ENCODE measurements around the gene RNU6-7. TPM values are rescaled to one million over a fixed set of nuclear protein-coding genes. Genes with fewer than 3 reads are reported as not detected.

Gene RNU6-7
- total RNA-seq, 1 donor from 2014 or later: not detected

- no peak for DNase-seq (ENCODE audit: low read depth)
- TF ChIP-seq, protein P1, sequence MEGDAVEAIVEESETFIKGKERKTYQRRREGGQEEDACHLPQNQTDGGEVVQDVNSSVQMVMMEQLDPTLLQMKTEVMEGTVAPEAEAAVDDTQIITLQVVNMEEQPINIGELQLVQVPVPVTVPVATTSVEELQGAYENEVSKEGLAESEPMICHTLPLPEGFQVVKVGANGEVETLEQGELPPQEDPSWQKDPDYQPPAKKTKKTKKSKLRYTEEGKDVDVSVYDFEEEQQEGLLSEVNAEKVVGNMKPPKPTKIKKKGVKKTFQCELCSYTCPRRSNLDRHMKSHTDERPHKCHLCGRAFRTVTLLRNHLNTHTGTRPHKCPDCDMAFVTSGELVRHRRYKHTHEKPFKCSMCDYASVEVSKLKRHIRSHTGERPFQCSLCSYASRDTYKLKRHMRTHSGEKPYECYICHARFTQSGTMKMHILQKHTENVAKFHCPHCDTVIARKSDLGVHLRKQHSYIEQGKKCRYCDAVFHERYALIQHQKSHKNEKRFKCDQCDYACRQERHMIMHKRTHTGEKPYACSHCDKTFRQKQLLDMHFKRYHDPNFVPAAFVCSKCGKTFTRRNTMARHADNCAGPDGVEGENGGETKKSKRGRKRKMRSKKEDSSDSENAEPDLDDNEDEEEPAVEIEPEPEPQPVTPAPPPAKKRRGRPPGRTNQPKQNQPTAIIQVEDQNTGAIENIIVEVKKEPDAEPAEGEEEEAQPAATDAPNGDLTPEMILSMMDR (IDR thresholded peaks at IDR 0.05; ENCODE audit: insufficient read depth, low read length, poor library complexity, severe bottlenecking): no peak
- Histone ChIP-seq H3K27me3 (ENCODE audit: control insufficient read depth, insufficient read depth, low read length) (no peaks in the 10 kb centered on the region), H3K4me3 (ENCODE audit: low read depth, low read length) (no peak overlapping the region), H3K36me3 (ENCODE audit: control insufficient read depth, insufficient read depth, low read length) (no peaks in the 10 kb centered on the region)
Measured at GRCh38 chr14:32183151-32184058, 18.4 kb upstream of the RNU6-7 start.

- no peak for DNase-seq (ENCODE audit: low read depth)
- no peaks in the 10 kb centered on the region for H3K27me3 ChIP-seq (ENCODE audit: control insufficient read depth, insufficient read depth, low read length)
- H3K36me3 ChIP-seq (ENCODE audit: control insufficient read depth, insufficient read depth, low read length): no peaks in the 10 kb centered on the region
- no peak overlapping the region for H3K4me3 ChIP-seq (ENCODE audit: low read depth, low read length)
- TF ChIP-seq, protein P1 (IDR thresholded peaks at IDR 0.05; ENCODE audit: insufficient read depth, low read length, poor library complexity, severe bottlenecking): no peak
Measured at GRCh38 chr14:32185097-32185496, 16.7 kb upstream of the RNU6-7 start.

- H3K27me3 ChIP-seq (ENCODE audit: control insufficient read depth, insufficient read depth, low read length): no peaks in the 10 kb centered on the region
- TF ChIP-seq, protein P1 (IDR thresholded peaks at IDR 0.05; ENCODE audit: insufficient read depth, low read length, poor library complexity, severe bottlenecking): no peak
Measured at GRCh38 chr14:32186248-32186647, 15.6 kb upstream of the RNU6-7 start.

DNA sequence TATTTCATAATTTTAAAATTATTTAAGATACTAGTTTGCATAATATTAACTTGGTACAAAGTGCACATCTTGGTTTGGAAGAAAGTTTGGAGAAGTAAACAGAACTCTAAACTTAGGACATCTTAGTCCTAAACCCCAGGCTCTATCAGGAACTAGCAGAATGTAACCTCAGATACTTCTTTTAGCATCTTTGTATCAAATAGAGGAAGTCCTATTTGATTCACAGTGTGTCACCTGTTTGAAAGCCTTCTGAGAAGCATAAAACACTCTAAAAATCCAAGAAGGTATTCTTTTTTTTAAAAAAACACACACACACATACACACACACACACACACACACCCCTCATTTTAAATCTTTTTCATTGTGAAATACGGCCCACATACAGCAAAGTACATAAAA, 12.0 kb upstream of the RNU6-7 start:
- TF ChIP-seq, protein P1 (IDR thresholded peaks at IDR 0.05; ENCODE audit: insufficient read depth, low read length, poor library complexity, severe bottlenecking): no peak
- Histone ChIP-seq H3K36me3 (ENCODE audit: control insufficient read depth, insufficient read depth, low read length) (no peaks in the 10 kb centered on the region), H3K27me3 (ENCODE audit: control insufficient read depth, insufficient read depth, low read length) (no peaks in the 10 kb centered on the region), H3K4me3 (ENCODE audit: low read depth, low read length) (no peak overlapping the region)
- DNase-seq (ENCODE audit: low read depth): no peak

More at GRCh38 chr14:32186248-32186647, 15.6 kb upstream of the RNU6-7 start:
- Histone ChIP-seq H3K36me3 (ENCODE audit: control insufficient read depth, insufficient read depth, low read length) (no peaks in the 10 kb centered on the region), H3K4me3 (ENCODE audit: low read depth, low read length) (no peak overlapping the region)
- DNase-seq (ENCODE audit: low read depth): no peak

DNA sequence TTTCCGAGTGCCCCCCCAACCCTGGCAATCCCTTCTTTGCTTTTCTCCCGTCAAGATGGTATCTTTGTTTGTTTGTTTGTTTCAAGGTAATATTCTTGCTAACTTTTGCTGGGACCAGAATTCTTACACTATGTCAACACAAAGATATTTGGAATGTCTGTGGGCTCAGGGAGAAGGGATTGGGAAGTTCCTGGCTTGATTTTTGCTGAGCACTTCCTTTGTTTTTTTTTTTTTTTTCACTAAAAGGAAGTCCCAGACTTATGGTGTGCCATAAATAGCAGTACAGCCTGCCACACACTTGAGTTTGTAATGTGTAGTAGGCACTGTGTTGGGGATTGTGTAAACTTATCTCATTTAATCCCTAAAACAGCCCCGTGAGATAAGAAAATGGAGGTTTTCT, 11.2 kb upstream of the RNU6-7 start:
- H3K36me3 ChIP-seq (ENCODE audit: control insufficient read depth, insufficient read depth, low read length): no peaks in the 10 kb centered on the region
- TF ChIP-seq, protein P1 (IDR thresholded peaks at IDR 0.05; ENCODE audit: insufficient read depth, low read length, poor library complexity, severe bottlenecking): no peak
- H3K27me3 ChIP-seq (ENCODE audit: control insufficient read depth, insufficient read depth, low read length): no peaks in the 10 kb centered on the region
- H3K4me3 ChIP-seq (ENCODE audit: low read depth, low read length): no peak overlapping the region
- no peak for DNase-seq (ENCODE audit: low read depth)
